CD4-positive, CD25-positive, alpha-beta regulatory T cell (primary cell): ENCODE results near the gene L3HYPDH. TPM values are rescaled to one million over a fixed set of nuclear protein-coding genes. Genes with fewer than 3 reads are reported as not detected.
A peak's percentile ranks its signal among the peaks of the same experiment; 100 is the strongest.

ENCODE experiments used
- ATAC-seq, 2 donors: fragments of 150-1000 bp; cut with Tn5 transposase; one replicate each; pipeline ENCODE4 v1.10.0; 2021; ENCODE audit warnings: low read depth in 2 of 2, moderate number of reproducible peaks in 2 of 2, moderate library complexity in 1 of 2
- DNase-seq, 3 donors: peaks; one replicate each; pipeline versions ENCODE4 v3.0.0 to v3.0.0-alpha.2; 2012 to 2022; ENCODE audit warnings: mixed read lengths in 1 of 3
- H3K27ac ChIP-seq: one replicate; pipeline ENCODE4 v1.7.0; 2013; ENCODE audit warnings: mild to moderate bottlenecking, low read length; ENCODE audit not compliant: insufficient read depth, poor library complexity, severe bottlenecking
- H3K27me3 ChIP-seq: one replicate; pipeline ENCODE4 v1.7.0; 2013; ENCODE audit warnings: low read length; ENCODE audit not compliant: control insufficient read depth, insufficient read depth
- H3K36me3 ChIP-seq: one replicate; pipeline ENCODE4 v1.7.0; 2013; ENCODE audit warnings: mild to moderate bottlenecking, low read length, moderate library complexity; ENCODE audit not compliant: control insufficient read depth, insufficient read depth
- H3K4me1 ChIP-seq: 2 replicates; pipeline ENCODE4 v1.7.0; 2013; ENCODE audit warnings: mild to moderate bottlenecking, low read length; ENCODE audit not compliant: insufficient read depth, control insufficient read depth, poor library complexity, severe bottlenecking
- H3K4me3 ChIP-seq: one replicate; pipeline ENCODE4 v1.7.0; 2013; ENCODE audit warnings: low read depth, mild to moderate bottlenecking, low read length, moderate library complexity
- H3K9me3 ChIP-seq, 2 experiments: 1 replicate in 1 of 2; 2 replicates in 1 of 2; pipeline ENCODE4 v1.7.0; 2013; ENCODE audit warnings: low read length in 2 of 2, mild to moderate bottlenecking in 1 of 2, moderate library complexity in 1 of 2; ENCODE audit not compliant: control insufficient read depth in 2 of 2
- H3K27ac Mint-ChIP-seq, 3 donors: one replicate each; pipeline ENCODE4 v1.8.0; 2020 to 2022; ENCODE audit warnings: mild to moderate bottlenecking in 3 of 3, mixed read lengths in 3 of 3, moderate library complexity in 2 of 3
- H3K27me3 Mint-ChIP-seq: one replicate; pipeline ENCODE4 v1.8.0; 2022; ENCODE audit warnings: mild to moderate bottlenecking, mixed read lengths
- H3K36me3 Mint-ChIP-seq: one replicate; pipeline ENCODE4 v1.8.0; 2020; ENCODE audit warnings: mixed read lengths
- H3K4me1 Mint-ChIP-seq, 4 donors: one replicate each; pipeline ENCODE4 v1.8.0; 2020 to 2022; ENCODE audit warnings: mixed read lengths in 4 of 4, mild to moderate bottlenecking in 1 of 4
- H3K4me3 Mint-ChIP-seq, 4 donors: one replicate each; pipeline ENCODE4 v1.8.0; 2020 to 2022; ENCODE audit warnings: mild to moderate bottlenecking in 4 of 4, mixed read lengths in 4 of 4, moderate library complexity in 3 of 4
- H3K9me3 Mint-ChIP-seq, 7 donors: one replicate each; pipeline ENCODE4 v1.8.0; 2020 to 2022; ENCODE audit warnings: mixed read lengths in 7 of 7, mild to moderate bottlenecking in 3 of 7, moderate library complexity in 2 of 7
- polyA plus RNA-seq, 4 donors: library from polyadenylated mRNA; unstranded; fragments of 300-500 nt; fragmentation: Illumina TruSeq; gene quantifications; one replicate each; pipeline ENCODE4 v1.2.3, GENCODE V29; 2021
- total RNA-seq: library from RNA; stranded (reverse); gene quantifications from one replicate; pipeline ENCODE4 v1.2.3, GENCODE V29; 2022

The L3HYPDH gene
- total and polyA plus RNA-seq, 5 donors from 2014 or later: 3.5 to 20.6 (median 5.1) TPM

GRCh38 chr14:59510001-59510400, 25.8 kb upstream of the L3HYPDH start:
- no peaks in the 10 kb centered on the region for H3K36me3 ChIP-seq
- DNase-seq: no peak
- H3K4me3 ChIP-seq: no peak overlapping the region
- peaks cover 4% of the 10 kb centered on the region for H3K27me3 ChIP-seq
- no peak overlapping the region for H3K27ac ChIP-seq
- no peak overlapping the region for H3K4me3 Mint-ChIP-seq
- no peaks in the 10 kb centered on the region for H3K36me3 Mint-ChIP-seq
- H3K4me1 Mint-ChIP-seq: peaks cover 0 to 1% (median under 1%) of the 10 kb centered on the region in 4 donors
- no peak for ATAC-seq
- H3K9me3 ChIP-seq: no peaks in the 10 kb centered on the region
- peaks cover 14% of the 10 kb centered on the region for H3K27me3 Mint-ChIP-seq
- H3K4me1 ChIP-seq: peaks cover 6% of the 10 kb centered on the region
- H3K9me3 Mint-ChIP-seq: peaks cover 0 to 3% (median 0%) of the 10 kb centered on the region in 7 donors
- H3K27ac Mint-ChIP-seq: no peak overlapping the region

GRCh38 chr14:59509101-59509500, 24.9 kb upstream of the L3HYPDH start:
- H3K4me3 Mint-ChIP-seq: no peak overlapping the region

GRCh38 chr14:59507752-59508103, 23.5 kb upstream of the L3HYPDH start:
- Mint-ChIP-seq H3K9me3 (peaks cover 0 to 1% (median 0%) of the 10 kb centered on the region in 7 donors), H3K4me1 (peaks cover 12 to 21% (median 13%) of the 10 kb centered on the region in 4 donors), H3K27ac (no peak overlapping the region), H3K36me3 (peaks cover 11% of the 10 kb centered on the region), H3K27me3 (peaks cover 7% of the 10 kb centered on the region), H3K4me3 (no peak overlapping the region)
- no peak for DNase-seq
- Histone ChIP-seq H3K27me3 (peaks cover 4% of the 10 kb centered on the region), H3K4me3 (no peak overlapping the region), H3K36me3 (peaks cover 4% of the 10 kb centered on the region), H3K9me3 (no peaks in the 10 kb centered on the region), H3K4me1 (peaks cover 11% of the 10 kb centered on the region), H3K27ac (no peak overlapping the region)
- no peak for ATAC-seq

More at GRCh38 chr14:59509101-59509500, 24.9 kb upstream of the L3HYPDH start:
- Histone ChIP-seq H3K27me3 (peaks cover 4% of the 10 kb centered on the region), H3K4me1 (peaks cover 11% of the 10 kb centered on the region), H3K9me3 (no peaks in the 10 kb centered on the region), H3K36me3 (no peaks in the 10 kb centered on the region), H3K27ac (no peak overlapping the region), H3K4me3 (no peak overlapping the region)
- peaks cover 6 to 10% (median 8%) of the 10 kb centered on the region in 4 donors for H3K4me1 Mint-ChIP-seq
- H3K27me3 Mint-ChIP-seq: peaks cover 7% of the 10 kb centered on the region
- H3K27ac Mint-ChIP-seq: no peak overlapping the region
- DNase-seq (no peak), ATAC-seq (no peak)
- H3K36me3 Mint-ChIP-seq: peaks cover 2% of the 10 kb centered on the region
- peaks cover 0 to 3% (median 0%) of the 10 kb centered on the region in 7 donors for H3K9me3 Mint-ChIP-seq

GRCh38 chr14:59507063-59507751, 23.0 kb upstream of the L3HYPDH start:
- H3K9me3 Mint-ChIP-seq: peaks cover 0 to 1% (median 0%) of the 10 kb centered on the region in 7 donors
- Histone ChIP-seq H3K27me3 (peaks cover 4% of the 10 kb centered on the region), H3K9me3 (no peaks in the 10 kb centered on the region), H3K36me3 (peaks cover 4% of the 10 kb centered on the region), H3K4me3 (no peak overlapping the region), H3K4me1 (peaks cover 11% of the 10 kb centered on the region), H3K27ac (no peak overlapping the region)
- ATAC-seq (peak; percentile 66 to 71), DNase-seq (peak; percentile 5 to 53 (median 28))
- peaks cover 14% of the 10 kb centered on the region for H3K36me3 Mint-ChIP-seq
- peaks cover 12 to 24% (median 16%) of the 10 kb centered on the region in 4 donors for H3K4me1 Mint-ChIP-seq
- H3K27ac Mint-ChIP-seq: no peak overlapping the region
- peaks cover 7% of the 10 kb centered on the region for H3K27me3 Mint-ChIP-seq
- no peak overlapping the region for H3K4me3 Mint-ChIP-seq

GRCh38 chr14:59503256-59503655, 19.0 kb upstream of the L3HYPDH start:
- H3K27me3 ChIP-seq: no peaks in the 10 kb centered on the region
- Mint-ChIP-seq H3K27ac (no peak overlapping the region), H3K27me3 (no peaks in the 10 kb centered on the region), H3K36me3 (peaks cover 20% of the 10 kb centered on the region), H3K4me1 (peaks cover 16 to 27% (median 20%) of the 10 kb centered on the region in 4 donors), H3K9me3 (no peaks in the 10 kb centered on the region), H3K4me3 (no peak overlapping the region)
- peaks cover 16% of the 10 kb centered on the region for H3K36me3 ChIP-seq
- no peaks in the 10 kb centered on the region for H3K9me3 ChIP-seq
- ATAC-seq (no peak), DNase-seq (no peak)
- H3K4me3 ChIP-seq: no peak overlapping the region
- H3K4me1 ChIP-seq: peaks cover 11% of the 10 kb centered on the region
- no peak overlapping the region for H3K27ac ChIP-seq

GRCh38 chr14:59500732-59501131, 16.5 kb upstream of the L3HYPDH start:
- Histone ChIP-seq H3K27me3 (no peaks in the 10 kb centered on the region), H3K27ac (no peak overlapping the region), H3K4me1 (peaks cover 11% of the 10 kb centered on the region), H3K36me3 (peaks cover 29% of the 10 kb centered on the region), H3K4me3 (no peak overlapping the region), H3K9me3 (no peaks in the 10 kb centered on the region)
- no peaks in the 10 kb centered on the region for H3K9me3 Mint-ChIP-seq
- no peak overlapping the region for H3K27ac Mint-ChIP-seq
- no peak overlapping the region for H3K4me3 Mint-ChIP-seq
- ATAC-seq: no peak
- H3K36me3 Mint-ChIP-seq: peaks cover 30% of the 10 kb centered on the region
- H3K4me1 Mint-ChIP-seq: peaks cover 27 to 32% (median 31%) of the 10 kb centered on the region in 4 donors
- no peak for DNase-seq
- no peaks in the 10 kb centered on the region for H3K27me3 Mint-ChIP-seq

GRCh38 chr14:59492384-59492783, 8.2 kb upstream of the L3HYPDH start:
- H3K27ac Mint-ChIP-seq: peak overlapping the region in 1 of 3 donors; percentile 38
- Histone ChIP-seq H3K4me1 (peaks cover 5% of the 10 kb centered on the region), H3K4me3 (no peak overlapping the region), H3K36me3 (peaks cover 78% of the 10 kb centered on the region), H3K27me3 (no peaks in the 10 kb centered on the region), H3K27ac (no peak overlapping the region), H3K9me3 (no peaks in the 10 kb centered on the region)
- ATAC-seq (no peak), DNase-seq (no peak)
- H3K9me3 Mint-ChIP-seq: no peaks in the 10 kb centered on the region
- no peak overlapping the region for H3K4me3 Mint-ChIP-seq
- H3K27me3 Mint-ChIP-seq: no peaks in the 10 kb centered on the region
- H3K4me1 Mint-ChIP-seq: peaks cover 31 to 54% (median 42%) of the 10 kb centered on the region in 4 donors
- peaks cover 59% of the 10 kb centered on the region for H3K36me3 Mint-ChIP-seq

GRCh38 chr14:59490756-59491155, 6.5 kb upstream of the L3HYPDH start:
- no peaks in the 10 kb centered on the region for H3K27me3 Mint-ChIP-seq
- H3K9me3 Mint-ChIP-seq: no peaks in the 10 kb centered on the region
- no peak overlapping the region for H3K4me3 Mint-ChIP-seq
- H3K9me3 ChIP-seq: no peaks in the 10 kb centered on the region
- DNase-seq (no peak), ATAC-seq (no peak)
- H3K27me3 ChIP-seq: no peaks in the 10 kb centered on the region
- H3K4me3 ChIP-seq: no peak overlapping the region
- H3K36me3 ChIP-seq: peaks cover 68% of the 10 kb centered on the region
- peaks cover 18% of the 10 kb centered on the region for H3K4me1 ChIP-seq
- H3K27ac Mint-ChIP-seq: peak overlapping the region in 2 of 3 donors; percentile 72 to 84
- no peak overlapping the region for H3K27ac ChIP-seq
- peaks cover 54% of the 10 kb centered on the region for H3K36me3 Mint-ChIP-seq
- H3K4me1 Mint-ChIP-seq: peaks cover 35 to 48% (median 44%) of the 10 kb centered on the region in 4 donors
